Activated T-helper 1 cell treated with anti-CD3 and anti-CD28 coated beads, Interleukin-12 subunit alpha, Interleukin-12 subunit beta, Interleukin-2, Interleukin-4 antibody, amounts not matched to agents 30 ng/mL and 10 ng/mL and 1 ng/mL, durations not matched to agents 14 hours and 24 hours and 36 hours (primary cell): ENCODE measurements around the gene INTS11. TPM values are rescaled to one million over a fixed set of nuclear protein-coding genes. Genes with fewer than 3 reads are reported as not detected.

Source experiments
- DNase-seq: peaks from one replicate; pipeline ENCODE4 v3.0.0; 2021; ENCODE audit warnings: low spot score
- H3K27ac Mint-ChIP-seq: one replicate; pipeline ENCODE4 v1.8.0; 2021; ENCODE audit warnings: mild to moderate bottlenecking, mixed read lengths
- H3K27me3 Mint-ChIP-seq: one replicate; pipeline ENCODE4 v1.8.0; 2022; ENCODE audit warnings: mild to moderate bottlenecking, moderate library complexity, mixed read lengths; ENCODE audit not compliant: insufficient read depth
- H3K36me3 Mint-ChIP-seq: one replicate; pipeline ENCODE4 v1.8.0; 2021; ENCODE audit warnings: low read depth, mixed read lengths
- H3K4me1 Mint-ChIP-seq: one replicate; pipeline ENCODE4 v1.8.0; 2021; ENCODE audit warnings: low read depth, mixed read lengths
- H3K4me3 Mint-ChIP-seq: one replicate; pipeline ENCODE4 v1.8.0; 2021; ENCODE audit warnings: mild to moderate bottlenecking, moderate library complexity, mixed read lengths
- H3K9me3 Mint-ChIP-seq: one replicate; pipeline ENCODE4 v1.8.0; 2021; ENCODE audit warnings: mixed read lengths
- intact Hi-C: fragments of 100-400 bp; cut with micrococcal nuclease; formaldehyde crosslinking; loops from one replicate; pipeline ENCODE4 v1.15.1; 2024
- total RNA-seq: library from RNA; stranded (reverse); gene quantifications from 2 replicates; pipeline ENCODE4 v1.2.3, GENCODE V29; 2022

Gene INTS11
- total RNA-seq, 1 donor from 2014 or later: 147 TPM

- H3K4me1 Mint-ChIP-seq: no peaks in the 10 kb centered on the region
- H3K9me3 Mint-ChIP-seq: no peaks in the 10 kb centered on the region
- H3K36me3 Mint-ChIP-seq: no peaks in the 10 kb centered on the region
- H3K27ac Mint-ChIP-seq: peak overlapping the region; percentile 29
- H3K4me3 Mint-ChIP-seq: no peak overlapping the region
- H3K27me3 Mint-ChIP-seq: no peaks in the 10 kb centered on the region
- peak; percentile 62 for DNase-seq
- intact Hi-C loops: loop anchor here (2.0 to 5.0 kb wide), 2 partner anchors 167 to 308 kb away; partner anchors contain the start of gene PERM1
Measured at GRCh38 chr1:1290238-1290731, 34.2 kb downstream of the INTS11 start.

- DNase-seq: no peak
- Mint-ChIP-seq H3K36me3 (no peaks in the 10 kb centered on the region), H3K4me3 (no peak overlapping the region), H3K9me3 (no peaks in the 10 kb centered on the region), H3K4me1 (no peaks in the 10 kb centered on the region), H3K27ac (no peak overlapping the region), H3K27me3 (no peaks in the 10 kb centered on the region)
- intact Hi-C loops: no loop called here
Measured at GRCh38 chr1:1287288-1288110, 37.0 kb downstream of the INTS11 start.

GRCh38 chr1:1286313-1287261 is 37.9 kb downstream of the INTS11 start:
- intact Hi-C loops: no loop called here
- Mint-ChIP-seq H3K27me3 (no peaks in the 10 kb centered on the region), H3K4me1 (no peaks in the 10 kb centered on the region), H3K36me3 (no peaks in the 10 kb centered on the region), H3K9me3 (no peaks in the 10 kb centered on the region), H3K27ac (no peak overlapping the region), H3K4me3 (no peak overlapping the region)
- DNase-seq: no peak

- H3K27ac Mint-ChIP-seq: no peak overlapping the region
- intact Hi-C loops: no loop called here
Measured at GRCh38 chr1:1285611-1286311, 38.7 kb downstream of the INTS11 start.

GRCh38 chr1:1285102-1285571 is 39.3 kb downstream of the INTS11 start:
- Mint-ChIP-seq H3K27ac (no peak overlapping the region), H3K4me1 (no peaks in the 10 kb centered on the region), H3K4me3 (no peak overlapping the region), H3K27me3 (no peaks in the 10 kb centered on the region), H3K9me3 (no peaks in the 10 kb centered on the region), H3K36me3 (no peaks in the 10 kb centered on the region)
- DNase-seq: no peak
- intact Hi-C loops: no loop called here

More at GRCh38 chr1:1285611-1286311, 38.7 kb downstream of the INTS11 start:
- Mint-ChIP-seq H3K9me3 (no peaks in the 10 kb centered on the region), H3K27me3 (no peaks in the 10 kb centered on the region), H3K4me3 (no peak overlapping the region), H3K4me1 (no peaks in the 10 kb centered on the region), H3K36me3 (no peaks in the 10 kb centered on the region)
- no peak for DNase-seq

GRCh38 chr1:1284221-1285101 is 40.0 kb downstream of the INTS11 start:
- Mint-ChIP-seq H3K27me3 (no peaks in the 10 kb centered on the region), H3K9me3 (no peaks in the 10 kb centered on the region), H3K27ac (no peak overlapping the region), H3K36me3 (no peaks in the 10 kb centered on the region), H3K4me3 (no peak overlapping the region), H3K4me1 (no peaks in the 10 kb centered on the region)
- DNase-seq: no peak
- intact Hi-C loops: no loop called here

- Mint-ChIP-seq H3K4me1 (no peaks in the 10 kb centered on the region), H3K4me3 (no peak overlapping the region), H3K9me3 (no peaks in the 10 kb centered on the region), H3K27me3 (no peaks in the 10 kb centered on the region), H3K27ac (no peak overlapping the region), H3K36me3 (no peaks in the 10 kb centered on the region)
- intact Hi-C loops: no loop called here
- no peak for DNase-seq
Measured at GRCh38 chr1:1283821-1284220, 40.6 kb downstream of the INTS11 start.

GRCh38 chr1:1282998-1283397 is 41.5 kb downstream of the INTS11 start:
- Mint-ChIP-seq H3K4me1 (no peaks in the 10 kb centered on the region), H3K27ac (no peak overlapping the region), H3K9me3 (no peaks in the 10 kb centered on the region), H3K27me3 (no peaks in the 10 kb centered on the region), H3K4me3 (no peak overlapping the region), H3K36me3 (no peaks in the 10 kb centered on the region)
- intact Hi-C loops: no loop called here
- DNase-seq: no peak

GRCh38 chr1:1281533-1282321 is 42.7 kb downstream of the INTS11 start:
- no peak overlapping the region for H3K4me3 Mint-ChIP-seq
- no peak for DNase-seq

GRCh38 chr1:1280782-1281481 is 43.5 kb downstream of the INTS11 start:
- Mint-ChIP-seq H3K4me1 (peaks cover under 1% of the 10 kb centered on the region), H3K36me3 (no peaks in the 10 kb centered on the region), H3K4me3 (no peak overlapping the region), H3K27ac (no peak overlapping the region), H3K27me3 (no peaks in the 10 kb centered on the region), H3K9me3 (no peaks in the 10 kb centered on the region)
- DNase-seq: no peak
- intact Hi-C loops: no loop called here

More at GRCh38 chr1:1281533-1282321, 42.7 kb downstream of the INTS11 start:
- Mint-ChIP-seq H3K9me3 (no peaks in the 10 kb centered on the region), H3K27ac (no peak overlapping the region), H3K36me3 (no peaks in the 10 kb centered on the region), H3K4me1 (no peaks in the 10 kb centered on the region), H3K27me3 (no peaks in the 10 kb centered on the region)
- intact Hi-C loops: no loop called here

- no peaks in the 10 kb centered on the region for H3K27me3 Mint-ChIP-seq
- intact Hi-C loops: no loop called here
- peaks cover 6% of the 10 kb centered on the region for H3K4me1 Mint-ChIP-seq
Measured at GRCh38 chr1:1279028-1279427, 45.4 kb downstream of the INTS11 start.

More at GRCh38 chr1:1279028-1279427, 45.4 kb downstream of the INTS11 start:
- Mint-ChIP-seq H3K27ac (no peak overlapping the region), H3K36me3 (no peaks in the 10 kb centered on the region), H3K9me3 (no peaks in the 10 kb centered on the region), H3K4me3 (no peak overlapping the region)
- no peak for DNase-seq
